HG03457 (cell line): ENCODE measurements around the gene APBB2.

Experiments used
- ATAC-seq: cut with Tn5 transposase; IDR thresholded peaks from one replicate; pipeline ENCODE4 v1.9.1; 2021; ENCODE audit warnings: moderate number of reproducible peaks; ENCODE audit not compliant: unreplicated experiment

APBB2 gene

DNA sequence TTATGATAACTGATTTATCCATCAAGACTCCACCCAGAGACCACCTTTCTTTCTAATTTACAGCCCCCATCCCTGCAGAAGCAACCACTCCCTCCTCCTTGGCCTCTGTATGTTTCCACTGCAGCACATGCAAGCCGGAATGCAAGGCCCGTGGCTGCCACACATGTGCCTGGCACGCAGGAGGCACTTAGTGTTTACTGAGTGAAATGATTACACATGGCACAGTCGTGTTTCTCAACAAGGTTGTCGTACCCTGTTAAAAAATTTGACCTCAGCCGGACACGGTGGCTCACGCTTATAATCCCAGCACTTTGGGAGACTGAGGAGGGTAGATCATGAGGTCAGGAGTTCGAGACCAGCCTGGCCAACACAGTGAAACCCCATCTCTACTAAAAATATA, 104.3 kb downstream of the APBB2 start:
- ATAC-seq, result no peak

DNA sequence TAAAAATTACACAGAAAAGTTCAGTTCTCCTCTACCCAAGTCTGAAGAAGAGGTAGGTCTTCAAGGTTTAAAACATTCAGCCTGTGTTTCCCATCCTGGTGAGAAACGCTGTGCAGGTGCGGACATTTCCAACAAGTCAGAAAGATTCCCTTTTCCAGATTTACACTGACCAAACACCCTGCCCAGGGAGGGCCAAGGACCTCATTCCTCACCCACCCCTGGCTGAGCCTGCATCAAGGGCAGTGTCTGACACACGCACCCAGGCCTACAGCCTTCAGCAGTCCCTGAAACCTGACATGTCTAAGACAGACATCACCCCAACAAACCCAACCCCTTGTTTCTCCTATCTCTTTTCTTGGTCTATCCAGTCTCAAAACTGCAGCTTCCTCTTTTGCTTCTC, 105.9 kb downstream of the APBB2 start:
- ATAC-seq, result no peak

DNA sequence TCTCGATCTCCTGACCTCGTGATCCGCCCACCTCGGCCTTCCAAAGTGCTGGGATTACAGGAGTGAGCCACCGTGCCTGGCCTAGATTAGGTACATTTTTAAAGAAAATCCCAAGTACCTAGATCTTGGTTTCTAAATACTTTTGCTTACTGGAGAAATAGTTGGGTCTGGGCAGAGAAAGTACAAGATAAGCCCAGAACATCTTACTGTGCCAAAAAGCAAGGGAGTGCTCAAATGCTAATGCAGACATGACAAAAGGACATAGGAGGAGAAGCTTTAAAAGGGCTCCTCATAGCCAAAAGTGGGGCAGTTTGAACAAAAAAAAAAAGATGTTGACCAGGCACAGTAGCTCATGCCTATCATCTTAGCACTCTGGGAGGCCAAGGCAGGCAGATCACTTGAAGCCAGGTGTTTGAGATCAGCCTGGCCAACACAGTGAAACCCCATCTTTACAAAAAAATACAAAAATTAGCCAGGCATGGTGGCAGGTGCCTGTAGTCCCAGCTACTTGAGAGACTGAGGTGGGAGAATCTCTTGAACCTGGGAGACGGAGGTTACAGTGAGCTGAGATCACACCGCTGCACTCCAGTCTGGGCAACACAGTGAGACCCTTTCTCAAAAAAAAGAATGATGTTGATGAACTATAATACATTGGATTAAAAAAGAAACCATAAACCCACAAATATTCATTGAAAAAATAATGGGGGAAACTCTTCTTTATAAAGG, 107.5 kb downstream of the APBB2 start:
- no peak for ATAC-seq

DNA sequence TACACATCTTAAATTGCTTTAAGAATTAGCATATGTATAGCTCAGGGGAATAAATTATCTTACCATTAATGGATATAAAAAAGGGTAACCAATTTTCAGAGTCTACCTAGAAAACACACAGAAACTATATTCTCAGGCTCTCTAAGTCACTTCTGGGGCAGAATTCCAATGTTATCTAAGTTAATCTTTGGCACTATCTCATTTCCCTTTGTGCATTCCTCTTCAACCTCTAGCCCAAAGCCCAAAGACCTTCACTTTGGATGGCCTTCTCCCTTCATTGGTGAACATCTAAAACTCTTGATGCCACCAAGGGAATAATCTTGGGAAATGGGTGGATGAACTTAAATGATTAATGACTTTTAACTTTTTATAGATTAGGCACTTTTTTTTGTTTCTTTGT, 108.3 kb downstream of the APBB2 start:
- ATAC-seq, result no peak

DNA sequence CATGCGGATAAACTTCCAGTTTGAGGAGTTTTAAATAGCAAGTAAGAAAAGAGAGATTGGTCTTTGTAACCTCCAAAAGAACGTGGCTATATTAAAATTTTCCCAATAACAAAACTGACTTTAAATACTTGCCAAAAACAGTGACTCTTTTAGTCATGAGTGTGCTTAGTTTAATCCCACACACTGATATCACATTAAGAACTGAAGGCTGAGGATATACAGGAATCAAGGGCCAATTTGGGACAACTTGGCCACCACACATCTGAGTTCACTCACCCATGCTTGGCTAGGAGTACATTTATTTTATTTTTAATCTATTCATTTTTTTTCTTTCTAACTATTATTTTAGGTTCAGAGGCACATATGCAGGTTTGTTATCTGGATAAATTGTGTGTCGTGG, 110.2 kb downstream of the APBB2 start:
- no peak for ATAC-seq

DNA sequence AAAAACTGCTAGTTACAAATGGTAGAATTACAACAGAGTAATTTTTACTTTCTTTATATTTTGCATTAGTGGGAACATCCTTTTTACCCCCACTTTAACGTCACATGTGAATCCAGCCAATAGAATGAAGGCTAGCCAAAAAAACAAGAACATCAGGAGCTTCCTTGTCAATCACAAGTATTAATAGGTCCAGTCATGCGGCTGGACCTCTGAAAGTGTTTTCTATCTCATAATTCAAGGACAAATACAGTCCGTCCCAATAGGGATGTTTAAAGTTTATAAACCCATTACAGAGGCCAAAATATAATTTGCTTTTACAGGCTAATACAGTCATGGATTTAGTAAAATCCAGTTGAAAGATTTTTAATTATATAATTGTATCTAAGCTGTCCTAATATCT, 110.7 kb downstream of the APBB2 start:
- no peak for ATAC-seq

DNA sequence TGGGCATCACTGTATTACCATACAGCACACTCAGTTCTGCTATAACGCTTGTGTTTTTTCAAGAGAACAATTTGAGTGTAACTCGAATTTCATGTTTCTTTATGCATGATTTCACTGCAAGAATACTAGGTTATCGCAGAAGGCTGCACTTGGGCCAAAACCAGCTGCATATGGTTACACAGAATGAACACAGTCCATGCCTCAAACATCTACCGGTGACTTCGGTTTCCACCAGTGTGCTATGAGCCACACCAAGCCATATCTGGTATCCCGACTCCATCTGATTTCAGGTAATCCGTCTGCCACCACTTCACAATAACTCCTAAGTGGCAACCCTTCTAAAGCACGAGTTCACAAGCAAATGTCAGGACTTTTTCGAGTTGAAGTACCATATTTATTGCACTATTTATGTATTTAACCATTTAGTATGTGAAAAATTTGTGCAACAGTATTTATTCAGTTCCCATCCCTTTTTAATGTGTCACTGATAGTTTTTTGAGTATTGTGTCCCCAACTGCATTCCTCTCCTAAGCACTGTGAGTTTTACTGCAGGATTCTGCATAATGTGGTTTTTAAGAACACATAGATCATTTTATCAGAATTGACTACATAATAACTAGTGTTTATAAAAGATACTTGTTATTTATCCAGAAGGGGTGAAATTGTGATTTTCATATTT, 111.8 kb downstream of the APBB2 start:
- no peak for ATAC-seq

DNA sequence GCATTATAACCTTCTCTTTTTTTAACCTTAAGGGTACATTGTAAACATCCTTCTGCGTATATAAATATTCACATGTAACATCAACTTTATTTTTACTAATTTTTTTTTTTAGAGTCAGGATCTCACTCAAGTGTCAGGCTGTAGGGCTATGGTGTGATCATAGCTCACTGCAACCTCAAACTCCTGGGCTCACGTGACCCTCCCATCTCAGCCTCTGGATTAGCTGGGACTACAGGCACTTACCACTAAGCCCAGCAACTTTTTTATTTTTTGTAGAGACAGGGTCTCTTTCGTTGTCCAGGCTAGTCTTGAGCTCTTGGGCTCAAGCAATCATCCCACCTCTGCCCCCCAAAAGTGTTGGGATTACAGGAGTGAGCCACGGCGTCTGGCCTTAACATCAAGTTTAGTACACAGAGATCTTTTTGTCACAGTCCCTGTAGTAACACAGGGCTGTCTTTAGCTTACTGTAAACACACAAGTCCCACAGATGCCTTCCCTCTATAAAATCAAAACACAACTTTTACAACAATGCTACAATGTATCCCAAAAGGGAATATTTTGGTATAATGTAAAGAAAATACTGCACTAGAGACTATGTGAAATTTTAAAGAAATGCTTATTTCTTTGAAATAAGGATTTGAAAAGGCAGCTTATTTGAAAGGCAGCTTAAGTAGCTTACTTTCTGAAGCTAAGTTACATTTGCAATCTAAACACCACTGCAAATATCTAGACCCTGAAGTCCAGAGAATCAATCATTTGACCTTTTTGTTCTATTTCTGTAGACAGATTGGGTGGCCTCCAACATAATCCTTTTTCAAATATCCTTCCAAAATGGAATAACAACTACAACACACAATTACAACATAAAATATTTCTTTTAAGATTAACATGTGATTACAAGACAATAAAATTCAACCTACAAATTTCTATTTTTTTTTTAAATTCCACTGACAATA, 116.0 kb downstream of the APBB2 start:
- ATAC-seq, result no peak

DNA sequence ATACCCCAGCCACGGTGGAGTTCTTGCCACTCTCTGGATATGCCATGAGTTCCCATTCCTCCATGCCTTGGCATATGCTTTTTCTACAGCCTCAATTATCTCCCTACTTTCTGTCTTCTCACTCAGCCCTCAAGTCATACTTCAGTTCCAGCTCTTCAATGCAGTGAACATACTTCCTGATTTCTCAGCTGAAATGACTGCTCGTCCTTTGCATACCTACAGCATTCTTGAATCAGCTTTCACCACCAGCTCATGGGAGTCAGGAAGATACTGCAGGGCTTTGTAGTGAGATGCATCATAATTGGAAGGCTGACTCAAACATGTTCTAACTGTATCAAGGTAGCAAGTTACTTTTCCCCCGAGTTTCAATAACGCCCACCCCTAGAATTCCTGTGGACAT, 118.4 kb downstream of the APBB2 start:
- no peak for ATAC-seq

DNA sequence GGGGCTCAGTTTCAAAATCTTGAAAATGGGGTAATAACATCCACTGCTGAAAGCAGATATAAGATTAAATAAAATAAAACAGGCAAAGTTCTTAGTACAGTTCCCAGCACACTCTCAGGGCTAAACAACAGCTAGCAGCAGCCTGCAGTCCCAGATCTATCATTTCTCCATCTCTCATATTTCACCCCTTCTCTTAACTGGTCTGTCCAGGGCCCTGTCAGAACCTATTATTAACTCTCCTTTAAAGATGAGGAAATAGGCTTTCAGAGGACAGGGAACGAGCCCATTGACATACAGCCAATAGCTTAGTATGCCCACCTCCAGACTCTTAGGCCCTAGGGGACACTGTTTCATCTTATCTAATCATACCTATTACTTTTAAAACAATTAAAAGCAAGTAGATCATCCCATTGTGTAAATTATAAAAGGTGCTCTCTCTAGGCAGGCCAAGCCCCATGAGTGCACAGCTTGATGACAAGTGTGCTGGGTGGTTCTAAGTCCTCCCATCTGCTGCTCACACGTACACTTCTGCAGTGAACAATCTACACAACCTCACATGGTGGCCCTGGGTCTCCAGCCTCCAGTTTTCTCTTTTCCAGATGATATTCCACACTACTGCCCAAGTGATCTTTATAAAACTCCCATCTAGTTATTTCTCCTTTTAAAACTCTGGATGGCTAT, 119.0 kb downstream of the APBB2 start:
- ATAC-seq, result no peak

DNA sequence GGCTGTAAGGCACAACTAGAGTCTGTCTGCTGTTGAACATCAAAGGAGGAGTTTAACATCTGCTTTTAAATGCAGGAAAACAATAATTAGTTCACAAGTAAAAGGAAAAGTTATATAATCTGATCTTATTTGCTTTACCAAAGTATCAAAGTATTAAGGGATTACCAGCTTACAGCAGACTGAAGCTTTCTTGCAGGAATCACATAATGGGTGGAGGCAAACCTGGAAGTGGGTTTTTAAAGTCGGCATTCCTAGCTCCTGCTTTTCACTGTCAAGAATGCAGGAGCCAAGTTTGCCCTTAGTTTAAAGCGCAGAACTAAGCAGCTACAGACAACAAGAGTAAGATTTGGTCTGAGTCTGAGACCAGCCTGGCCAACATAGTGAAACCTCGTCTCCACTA, 122.2 kb downstream of the APBB2 start:
- ATAC-seq, result no peak

DNA sequence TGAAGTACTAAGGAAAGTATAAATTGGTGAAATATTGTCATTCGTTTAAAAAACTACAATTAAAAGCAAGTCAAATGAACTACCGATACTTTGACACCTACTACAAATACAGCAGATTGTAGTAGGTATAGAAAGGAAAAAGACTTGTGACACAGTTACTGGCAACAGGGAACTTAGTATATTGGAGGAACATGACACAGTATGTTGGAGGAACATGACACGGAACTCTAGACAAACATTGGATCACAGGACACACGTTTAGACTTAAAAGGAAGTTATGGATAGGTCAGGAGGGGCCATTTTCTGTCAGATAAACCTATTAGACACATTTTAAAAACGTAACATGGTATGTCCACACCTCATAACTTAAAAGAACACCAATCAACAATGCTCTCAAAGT, 132.5 kb downstream of the APBB2 start:
- ATAC-seq, result no peak

DNA sequence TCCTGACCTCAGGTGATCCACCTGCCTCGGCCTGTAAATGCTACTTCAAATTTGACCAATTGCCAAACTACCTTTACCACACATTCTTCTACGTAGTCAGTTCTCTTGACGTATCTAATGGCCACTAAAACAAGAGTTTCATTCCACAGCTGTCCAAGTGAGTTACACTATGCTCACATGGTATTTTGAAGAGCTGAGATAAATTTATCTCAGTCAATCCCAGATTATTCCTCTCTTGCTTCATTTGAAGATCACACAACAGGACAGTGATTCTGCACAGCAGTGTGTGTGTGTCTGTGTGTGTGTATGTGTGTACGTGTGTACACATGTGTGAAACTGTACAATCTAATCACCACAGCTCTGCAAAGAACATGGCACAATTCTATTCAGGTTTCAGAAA, 133.4 kb downstream of the APBB2 start:
- no peak for ATAC-seq

DNA sequence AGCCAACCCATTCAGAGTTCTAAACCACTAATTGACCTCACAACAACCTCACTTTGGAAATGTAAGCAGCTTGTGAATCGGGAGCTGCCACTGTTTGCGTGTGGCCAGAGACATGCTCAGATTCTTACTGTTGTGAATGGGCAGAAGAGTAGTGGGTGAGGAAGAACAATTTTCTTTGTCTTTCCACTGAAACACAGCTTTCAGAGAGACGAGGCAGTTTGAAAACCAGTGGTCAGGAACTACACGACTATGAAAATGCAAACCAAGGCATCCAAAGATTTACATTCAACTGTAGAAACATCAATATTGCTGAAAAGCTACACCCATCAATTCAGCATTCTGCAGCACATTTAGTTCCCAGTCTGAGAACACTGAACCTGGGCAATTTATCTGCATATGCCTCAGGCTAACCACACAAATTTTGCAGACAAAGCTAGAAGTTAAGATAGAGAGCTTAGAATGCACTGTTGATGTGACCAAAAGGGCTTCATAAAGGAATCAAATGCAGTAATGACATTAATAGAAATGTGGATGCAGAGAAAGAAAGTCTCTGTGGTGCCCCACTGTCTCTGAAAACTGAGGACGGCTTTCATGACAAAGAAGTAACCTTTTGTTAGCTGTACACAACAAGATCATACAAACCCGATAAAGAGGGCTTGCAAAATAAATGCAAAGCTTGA, 134.3 kb downstream of the APBB2 start:
- no peak for ATAC-seq

DNA sequence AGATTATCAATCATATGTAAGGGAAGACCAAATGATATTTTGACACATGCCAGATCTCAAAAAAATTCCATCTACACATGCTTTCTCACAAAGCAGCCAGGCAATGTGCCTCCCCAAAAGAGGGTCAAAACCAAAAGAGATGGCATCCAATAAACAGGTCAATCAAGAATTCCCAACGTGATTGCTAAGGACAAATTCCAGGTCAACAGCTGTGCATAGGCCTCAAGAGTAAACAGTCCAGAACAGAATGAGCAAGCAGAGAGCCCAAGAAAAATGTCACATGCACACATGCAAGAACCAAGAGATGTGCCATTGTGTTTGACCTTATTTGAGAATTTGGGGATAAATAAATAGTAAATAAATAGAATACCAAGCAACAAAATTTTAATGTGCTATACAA, 136.7 kb downstream of the APBB2 start:
- no peak for ATAC-seq

DNA sequence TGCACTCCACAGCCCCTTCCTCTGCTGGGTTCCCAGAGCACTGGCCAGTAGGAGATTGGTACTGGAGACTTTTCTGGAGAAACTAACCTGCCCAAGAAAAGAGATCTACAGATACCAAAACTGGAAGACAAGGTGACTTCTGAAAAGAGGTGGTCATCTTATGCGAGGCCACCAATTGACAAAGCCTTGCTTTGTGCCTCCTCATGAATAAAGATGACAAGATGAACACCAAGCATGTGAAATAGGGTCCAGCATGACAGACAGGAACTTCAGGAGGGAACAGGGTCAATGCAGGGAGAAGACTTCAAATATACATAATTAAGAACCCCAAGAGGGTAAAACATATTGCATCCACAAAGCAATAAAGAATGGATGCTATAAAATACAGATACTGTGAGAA, 137.9 kb downstream of the APBB2 start:
- ATAC-seq, result no peak

DNA sequence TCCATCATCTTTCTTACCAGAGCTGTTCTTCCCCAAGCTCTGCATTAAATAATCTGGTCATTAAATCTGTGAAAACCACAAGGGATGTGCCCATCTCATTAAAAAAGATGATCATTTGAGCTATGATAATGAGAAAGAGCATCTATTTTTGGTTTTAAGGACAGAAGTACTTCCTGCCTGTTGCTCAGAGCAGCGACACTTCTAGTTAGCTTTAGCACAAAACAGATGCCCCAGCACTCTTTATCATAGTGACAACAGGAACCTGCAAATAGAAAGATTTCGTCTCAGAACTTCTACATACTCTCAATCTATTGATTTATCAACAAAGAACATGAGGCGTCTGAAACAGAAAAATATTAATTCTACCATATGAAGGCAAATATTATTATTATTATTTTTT, 140.1 kb downstream of the APBB2 start:
- ATAC-seq, result no peak

DNA sequence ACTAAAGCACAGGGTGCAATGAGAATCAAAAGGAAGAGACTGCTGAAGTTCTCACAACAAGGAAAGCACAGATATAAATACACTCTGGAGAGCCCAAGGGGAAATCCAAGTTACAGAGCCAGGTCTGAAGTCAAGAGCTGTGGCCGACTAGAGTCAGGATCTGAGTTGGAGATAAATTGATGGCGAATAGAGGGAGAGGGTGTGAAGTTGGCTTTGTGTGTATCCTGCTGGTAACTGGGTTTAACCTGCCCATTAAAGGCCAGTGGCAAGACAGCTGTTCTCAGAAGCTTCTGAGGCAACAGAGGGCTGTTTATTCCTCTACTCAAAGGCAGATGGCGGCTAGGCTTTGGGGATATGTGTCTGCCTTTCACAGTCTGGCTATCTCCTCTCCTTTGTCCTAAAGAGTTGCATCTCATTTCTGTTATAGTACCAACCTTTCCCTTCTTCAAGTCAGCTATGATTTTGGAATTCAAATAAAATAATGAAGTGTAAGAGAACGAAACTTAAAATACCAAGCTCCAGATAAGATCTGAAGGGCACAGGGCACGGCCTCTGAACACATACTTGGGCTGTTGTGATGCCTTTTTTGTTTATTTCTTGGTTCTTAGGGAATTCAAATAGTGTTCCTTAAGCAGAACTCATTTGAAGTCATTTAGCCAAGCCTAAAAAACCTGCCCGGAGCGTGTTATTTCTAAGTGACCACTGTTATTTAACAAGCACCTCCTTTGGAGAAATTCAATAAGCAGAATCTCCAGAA, 142.1 kb downstream of the APBB2 start:
- no peak for ATAC-seq

DNA sequence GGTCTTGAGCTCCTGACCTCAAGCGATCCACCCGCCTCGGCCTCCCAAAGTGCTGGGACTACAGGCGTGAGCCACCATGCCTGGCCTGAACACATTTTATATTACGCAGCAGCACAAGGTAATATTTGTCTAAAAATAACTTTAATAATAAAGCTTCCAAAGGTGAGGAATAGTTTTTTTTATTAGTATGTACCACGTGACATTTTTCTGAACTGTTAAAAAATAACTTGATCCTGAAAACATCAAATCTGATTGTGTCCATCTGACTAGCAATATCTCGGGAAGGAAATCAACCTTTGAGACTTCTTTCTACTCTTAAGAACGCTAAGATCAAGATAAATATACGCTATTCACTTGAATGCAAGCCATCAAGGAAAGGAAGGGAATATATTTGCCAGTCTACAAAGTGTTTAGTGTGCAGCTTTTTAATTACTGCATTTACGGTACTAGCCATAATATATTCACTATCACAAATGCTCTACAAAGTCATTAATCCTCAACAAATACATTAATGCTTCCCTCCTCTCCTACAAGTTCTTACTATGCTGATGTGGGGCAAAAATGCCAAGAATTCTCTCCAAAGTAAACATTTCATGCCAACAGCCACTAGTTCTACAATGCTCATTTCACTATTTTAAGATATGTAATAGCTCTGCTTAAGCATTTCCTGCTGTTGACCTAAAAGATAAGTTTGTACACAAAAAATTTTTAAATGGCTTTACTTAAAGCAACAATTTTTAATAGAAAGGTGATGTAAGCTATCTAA, 143.6 kb downstream of the APBB2 start:
- no peak for ATAC-seq
